ENCODE data around the gene PCK2. TPM values are rescaled to one million over a fixed set of nuclear protein-coding genes. Genes with fewer than 3 reads are reported as not detected.

The PCK2 gene
- total RNA-seq, 1 experiment from 2014 or later = 43.6 TPM

DNA sequence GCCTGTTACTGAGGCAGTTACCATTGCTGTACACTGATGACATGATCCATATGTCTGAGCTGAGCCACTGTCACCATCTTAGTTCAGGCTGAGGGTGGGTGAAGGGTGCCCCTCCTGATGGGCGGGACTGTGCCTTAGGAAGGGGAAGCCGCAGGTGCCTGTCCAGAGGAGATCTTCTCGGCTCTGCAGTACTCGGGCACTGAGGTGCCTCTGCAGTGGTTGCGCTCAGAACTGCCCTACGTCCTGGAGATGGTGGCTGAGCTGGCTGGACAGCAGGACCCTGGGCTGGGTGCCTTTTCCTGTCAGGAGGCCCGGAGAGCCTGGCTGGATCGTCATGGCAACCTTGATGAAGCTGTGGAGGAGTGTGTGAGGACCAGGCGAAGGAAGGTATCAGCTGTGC, 56.9 kb downstream of the PCK2 start:
- H3K27me3 Mint-ChIP-seq (ENCODE audit: unreplicated experiment) = no peaks in the 10 kb centered on the region
- TF ChIP-seq, protein P1, sequence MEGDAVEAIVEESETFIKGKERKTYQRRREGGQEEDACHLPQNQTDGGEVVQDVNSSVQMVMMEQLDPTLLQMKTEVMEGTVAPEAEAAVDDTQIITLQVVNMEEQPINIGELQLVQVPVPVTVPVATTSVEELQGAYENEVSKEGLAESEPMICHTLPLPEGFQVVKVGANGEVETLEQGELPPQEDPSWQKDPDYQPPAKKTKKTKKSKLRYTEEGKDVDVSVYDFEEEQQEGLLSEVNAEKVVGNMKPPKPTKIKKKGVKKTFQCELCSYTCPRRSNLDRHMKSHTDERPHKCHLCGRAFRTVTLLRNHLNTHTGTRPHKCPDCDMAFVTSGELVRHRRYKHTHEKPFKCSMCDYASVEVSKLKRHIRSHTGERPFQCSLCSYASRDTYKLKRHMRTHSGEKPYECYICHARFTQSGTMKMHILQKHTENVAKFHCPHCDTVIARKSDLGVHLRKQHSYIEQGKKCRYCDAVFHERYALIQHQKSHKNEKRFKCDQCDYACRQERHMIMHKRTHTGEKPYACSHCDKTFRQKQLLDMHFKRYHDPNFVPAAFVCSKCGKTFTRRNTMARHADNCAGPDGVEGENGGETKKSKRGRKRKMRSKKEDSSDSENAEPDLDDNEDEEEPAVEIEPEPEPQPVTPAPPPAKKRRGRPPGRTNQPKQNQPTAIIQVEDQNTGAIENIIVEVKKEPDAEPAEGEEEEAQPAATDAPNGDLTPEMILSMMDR (IDR thresholded peaks at IDR 0.05; ENCODE audit: unreplicated experiment) = no peak
- H3K4me1 Mint-ChIP-seq (ENCODE audit: low read depth, unreplicated experiment) = peaks cover 17% of the 10 kb centered on the region
- CTCF ChIA-PET = no interaction called here
- H3K4me3 Mint-ChIP-seq (ENCODE audit: low read depth, unreplicated experiment) = no peak overlapping the region
- no peak for DNase-seq
- BruUV-seq (replicated peaks) = no TSS peak
- H3K36me3 Mint-ChIP-seq (ENCODE audit: insufficient read depth, unreplicated experiment) = peaks cover 47% of the 10 kb centered on the region
- intact Hi-C loops (cut with micrococcal nuclease; ENCODE audit: unreplicated experiment) = no loop called here
- H3K9me3 Mint-ChIP-seq (ENCODE audit: low read depth, unreplicated experiment) = no peaks in the 10 kb centered on the region
- no peak overlapping the region for H3K27ac Mint-ChIP-seq (ENCODE audit: unreplicated experiment)

DNA sequence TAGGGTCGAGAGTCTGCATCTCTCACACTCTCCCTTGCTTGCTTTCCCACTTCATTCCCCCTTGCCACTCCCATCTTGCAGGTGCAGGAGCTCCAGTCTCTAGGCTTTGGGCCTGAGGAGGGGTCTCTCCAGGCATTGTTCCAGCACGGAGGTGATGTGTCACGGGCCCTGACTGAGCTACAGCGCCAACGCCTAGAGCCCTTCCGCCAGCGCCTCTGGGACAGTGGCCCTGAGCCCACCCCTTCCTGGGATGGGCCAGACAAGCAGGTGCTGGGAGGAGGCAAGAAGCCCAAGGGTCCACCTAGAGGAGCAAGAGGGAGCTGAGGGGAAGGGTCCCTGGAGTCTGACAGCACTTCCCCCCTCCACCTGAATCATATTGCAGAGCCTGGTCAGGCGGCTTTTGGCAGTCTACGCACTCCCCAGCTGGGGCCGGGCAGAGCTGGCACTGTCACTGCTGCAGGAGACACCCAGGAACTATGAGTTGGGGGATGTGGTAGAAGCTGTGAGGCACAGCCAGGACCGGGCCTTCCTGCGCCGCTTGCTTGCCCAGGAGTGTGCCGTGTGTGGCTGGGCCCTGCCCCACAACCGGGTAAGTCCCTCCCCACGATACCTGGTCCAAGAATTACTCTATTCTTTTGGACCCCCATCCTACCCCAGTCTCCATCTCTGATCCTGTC, 57.4 kb downstream of the PCK2 start:
- no peaks in the 10 kb centered on the region for H3K9me3 Mint-ChIP-seq (ENCODE audit: low read depth, unreplicated experiment)
- no TSS peak for BruUV-seq (replicated peaks)
- CTCF ChIA-PET = no interaction called here
- H3K36me3 Mint-ChIP-seq (ENCODE audit: insufficient read depth, unreplicated experiment) = peaks cover 42% of the 10 kb centered on the region
- H3K4me3 Mint-ChIP-seq (ENCODE audit: low read depth, unreplicated experiment) = no peak overlapping the region
- no peaks in the 10 kb centered on the region for H3K27me3 Mint-ChIP-seq (ENCODE audit: unreplicated experiment)
- no peak overlapping the region for H3K27ac Mint-ChIP-seq (ENCODE audit: unreplicated experiment)
- intact Hi-C loops (cut with micrococcal nuclease; ENCODE audit: unreplicated experiment) = no loop called here
- DNase-seq = no peak
- H3K4me1 Mint-ChIP-seq (ENCODE audit: low read depth, unreplicated experiment) = peaks cover 17% of the 10 kb centered on the region
- TF ChIP-seq, protein P1 (IDR thresholded peaks at IDR 0.05; ENCODE audit: unreplicated experiment) = no peak

Small RNA genes lying within 50 kb of the gene (microRNA-seq; reads per million reads assigned to microRNA genes)
- gene MIR7703 = not detected

Other genes starting within 250 kb of the PCK2 start
- 15.7 and 19.0 TPM in 2 replicates for gene DHRS4, start 140.5 kb upstream of the PCK2 start, total RNA-seq (2022)
- gene DHRS4L2, start 105.4 kb upstream of the PCK2 start, total RNA-seq (2022) = 10.5 and 12.0 TPM in 2 replicates
- 0.33 and 0.42 TPM in 2 replicates for gene CARMIL3, start 42.3 kb upstream of the PCK2 start, total RNA-seq (2022)
- gene CPNE6, start 22.7 kb upstream of the PCK2 start, total RNA-seq (2022) = not detected in 2 replicates
- 58.2 and 63.4 TPM in 2 replicates for gene DCAF11, start 20.5 kb downstream of the PCK2 start, total RNA-seq (2022)
- 1.8 and 2.3 TPM in 2 replicates for gene NRL, start 20.6 kb downstream of the PCK2 start, total RNA-seq (2022)
- gene FITM1, start 36.3 kb downstream of the PCK2 start, total RNA-seq (2022) = 0.47 and 0.98 TPM in 2 replicates
- gene PSME1, start 41.9 kb downstream of the PCK2 start, total RNA-seq (2022) = 259 and 289 TPM in 2 replicates
- 38.0 and 39.2 TPM in 2 replicates for gene EMC9, start 47.3 kb downstream of the PCK2 start, total RNA-seq (2022)
- 288 and 359 TPM in 2 replicates for gene PSME2, start 52.3 kb downstream of the PCK2 start, total RNA-seq (2022)
- gene RNF31, start 53.2 kb downstream of the PCK2 start, total RNA-seq (2022) = 95.9 and 103 TPM in 2 replicates
- 124 and 184 TPM in 2 replicates for gene IRF9, start 67.0 kb downstream of the PCK2 start, total RNA-seq (2022)
- 37.5 and 42.7 TPM in 2 replicates for gene REC8, start 77.8 kb downstream of the PCK2 start, total RNA-seq (2022)
- gene IPO4, start 94.5 kb downstream of the PCK2 start, total RNA-seq (2022) = 82.6 and 86.4 TPM in 2 replicates
- 68.0 and 70.9 TPM in 2 replicates for gene TM9SF1, start 101.1 kb downstream of the PCK2 start, total RNA-seq (2022)
- 0.47 TPM in 1 of 2 replicates, not detected in the other for gene TSSK4, start 111.4 kb downstream of the PCK2 start, total RNA-seq (2022)
- 53.2 and 60.8 TPM in 2 replicates for gene CHMP4A, start 119.2 kb downstream of the PCK2 start, total RNA-seq (2022)
- gene MDP1, start 121.8 kb downstream of the PCK2 start, total RNA-seq (2022) = 7.4 and 8.9 TPM in 2 replicates
- gene NEDD8, start 138.1 kb downstream of the PCK2 start, total RNA-seq (2022) = 192 and 198 TPM in 2 replicates
- 61.3 and 63.4 TPM in 2 replicates for gene GMPR2, start 138.6 kb downstream of the PCK2 start, total RNA-seq (2022)
- 38.3 and 40.4 TPM in 2 replicates for gene TINF2, start 148.3 kb downstream of the PCK2 start, total RNA-seq (2022)
- 4.5 and 7.5 TPM in 2 replicates for gene TGM1, start 168.9 kb downstream of the PCK2 start, total RNA-seq (2022)
- gene RABGGTA, start 177.3 kb downstream of the PCK2 start, total RNA-seq (2022) = 35.3 and 42.2 TPM in 2 replicates
- 18.6 and 19.7 TPM in 2 replicates for gene DHRS1, start 205.5 kb downstream of the PCK2 start, total RNA-seq (2022)
- 35.9 and 40.2 TPM in 2 replicates for gene NOP9, start 205.5 kb downstream of the PCK2 start, total RNA-seq (2022)
- 0.17 TPM in 1 of 2 replicates, not detected in the other for gene CIDEB, start 213.7 kb downstream of the PCK2 start, total RNA-seq (2022)
- 19.3 and 25.8 TPM in 2 replicates for gene LTB4R2, start 215.8 kb downstream of the PCK2 start, total RNA-seq (2022)
- 13.4 and 18.7 TPM in 2 replicates for gene LTB4R, start 217.2 kb downstream of the PCK2 start, total RNA-seq (2022)
- 3.0 and 3.4 TPM in 2 replicates for gene ADCY4, start 240.8 kb downstream of the PCK2 start, total RNA-seq (2022)
- 11.0 and 12.6 TPM in 2 replicates for gene RIPK3, start 245.7 kb downstream of the PCK2 start, total RNA-seq (2022)

Measured in Calu3 (cell line).